OCI-LY1 (cell line): ENCODE data around the gene SSR2.
A peak's percentile ranks its signal among the peaks of the same experiment; 100 is the strongest.

ENCODE experiments used
- H2AFZ ChIP-seq: fragments of 200-600 bp; sonication (generic), shearing (Covaris generic); 2 replicates; pipeline ENCODE4 v1.6.0; 2014; ENCODE audit warnings: antibody characterized with exemption, mild to moderate bottlenecking, low read length
- H3F3A ChIP-seq: fragments of 200-600 bp; sonication (generic), shearing (Covaris generic); 2 replicates; pipeline ENCODE4 v1.6.0; 2014; ENCODE audit warnings: mild to moderate bottlenecking, antibody characterized with exemption, low read length, moderate library complexity; ENCODE audit not compliant: insufficient read depth
- H3K27ac ChIP-seq: fragments of 200-600 bp; sonication (generic); 2 replicates; pipeline ENCODE4 v1.5.1; 2014; ENCODE audit warnings: low read length, mixed run types, mild to moderate bottlenecking, low read depth; ENCODE audit not compliant: poor library complexity, severe bottlenecking
- H3K27me3 ChIP-seq: fragments of 200-600 bp; sonication (generic); 2 replicates; pipeline ENCODE4 v1.6.0; 2014; ENCODE audit warnings: antibody characterized with exemption, mild to moderate bottlenecking, low read length, moderate library complexity; ENCODE audit not compliant: insufficient read depth
- H3K36me3 ChIP-seq: fragments of 200-600 bp; sonication (generic); 2 replicates; pipeline ENCODE4 v1.6.1; 2014; ENCODE audit warnings: mild to moderate bottlenecking, antibody characterized with exemption, low read length, moderate library complexity, mixed read lengths; ENCODE audit not compliant: insufficient read depth
- H3K4me1 ChIP-seq: fragments of 200-600 bp; sonication (generic); 2 replicates; pipeline ENCODE4 v1.5.1; 2014; ENCODE audit warnings: mild to moderate bottlenecking, low read length, moderate library complexity; ENCODE audit not compliant: insufficient read depth, severe bottlenecking
- H3K4me2 ChIP-seq: fragments of 200-600 bp; sonication (generic), shearing (Covaris generic); 2 replicates; pipeline ENCODE4 v1.6.1; 2014; ENCODE audit warnings: low read length
- H3K4me3 ChIP-seq: fragments of 200-600 bp; sonication (generic); 2 replicates; pipeline ENCODE4 v1.5.1; 2014; ENCODE audit warnings: low read length, low read depth, mild to moderate bottlenecking, mixed read lengths; ENCODE audit not compliant: poor library complexity, severe bottlenecking
- H3K79me2 ChIP-seq: fragments of 200-600 bp; shearing (Covaris generic); 2 replicates; pipeline ENCODE4 v1.6.1; 2016; ENCODE audit warnings: mixed run types, low read length, mixed read lengths; ENCODE audit not compliant: insufficient read depth
- H3K9ac ChIP-seq: fragments of 200-600 bp; sonication (generic), shearing (Covaris generic); 2 replicates; pipeline ENCODE4 v1.6.1; 2014; ENCODE audit warnings: mild to moderate bottlenecking, low read length, mixed read lengths
- H3K9me2 ChIP-seq: fragments of 200-600 bp; sonication (generic), shearing (Covaris generic); 2 replicates; pipeline ENCODE4 v1.6.1; 2014; ENCODE audit warnings: low read depth, mild to moderate bottlenecking, low read length, mixed read lengths
- H3K9me3 ChIP-seq: fragments of 200-600 bp; shearing (Covaris generic); 2 replicates; pipeline ENCODE4 v1.6.1; 2014; ENCODE audit warnings: low read length, mixed read lengths
- H4K20me1 ChIP-seq: fragments of 200-600 bp; sonication (generic), shearing (Covaris generic); 2 replicates; pipeline ENCODE4 v1.6.0; 2016; ENCODE audit warnings: mild to moderate bottlenecking, low read length; ENCODE audit not compliant: insufficient read depth
- CTCF ChIP-seq: fragments of 200-600 bp; sonication (generic), shearing (Covaris generic); IDR thresholded peaks from 2 replicates; pipeline ENCODE4 v1.5.1; 2017; ENCODE audit warnings: mild to moderate bottlenecking, antibody characterized with exemption, low read length, moderate library complexity, mixed read lengths
- EZH2 ChIP-seq: fragments of 200-600 bp; sonication (generic), shearing (Covaris generic); IDR thresholded peaks from 2 replicates; pipeline ENCODE4 v1.8.0; 2017; ENCODE audit warnings: borderline replicate concordance, mixed run types, mild to moderate bottlenecking, antibody characterized with exemption, low read length, moderate library complexity, mixed read lengths

Gene SSR2

GRCh38 chr1:156064615-156065014 is 43.9 kb upstream of the SSR2 start:
- Histone ChIP-seq H2AFZ (no peak overlapping the region), H3K27ac (no peak overlapping the region), H3K9ac (no peak overlapping the region; the same call in 1 of the 2 replicates), H3K9me2 (no peaks in the 10 kb centered on the region), H4K20me1 (no peaks in the 10 kb centered on the region), H3K4me1 (peaks cover 13% of the 10 kb centered on the region), H3K36me3 (no peaks in the 10 kb centered on the region), H3K4me2 (no peak overlapping the region), H3K27me3 (no peaks in the 10 kb centered on the region), H3F3A (no peaks in the 10 kb centered on the region), H3K9me3 (no peaks in the 10 kb centered on the region), H3K79me2 (no peaks in the 10 kb centered on the region), H3K4me3 (no peak overlapping the region)
- TF ChIP-seq EZH2 (no peak), CTCF (no peak)

- Histone ChIP-seq H3F3A (no peaks in the 10 kb centered on the region), H4K20me1 (no peaks in the 10 kb centered on the region), H3K27me3 (no peaks in the 10 kb centered on the region), H3K27ac (no peak overlapping the region), H3K9me3 (no peaks in the 10 kb centered on the region), H3K4me3 (no peak overlapping the region), H3K79me2 (no peaks in the 10 kb centered on the region), H3K9me2 (no peaks in the 10 kb centered on the region), H3K9ac (no peak overlapping the region), H2AFZ (no peak overlapping the region), H3K36me3 (no peaks in the 10 kb centered on the region), H3K4me2 (no peak overlapping the region), H3K4me1 (peaks cover 13% of the 10 kb centered on the region)
- TF ChIP-seq CTCF (no peak), EZH2 (no peak)
These were observed 43.2 kb upstream of the SSR2 start for GRCh38 chr1:156063997-156064285.

GRCh38 chr1:156062189-156062588 is 41.4 kb upstream of the SSR2 start:
- no peak overlapping the region; the same call in 1 of the 2 replicates for H3K9ac ChIP-seq
- H3K79me2 ChIP-seq: no peaks in the 10 kb centered on the region

More at GRCh38 chr1:156062189-156062588, 41.4 kb upstream of the SSR2 start:
- no peaks in the 10 kb centered on the region for H3F3A ChIP-seq
- H2AFZ ChIP-seq: no peak overlapping the region
- peak overlapping the region; percentile 61 for H3K4me3 ChIP-seq
- no peak for TF ChIP-seq EZH2
- TF ChIP-seq CTCF: no peak
- H3K9me3 ChIP-seq: no peaks in the 10 kb centered on the region
- H3K36me3 ChIP-seq: 0 out of 2 replicates have a peak, but pooled peaks cover 6% of the 10 kb centered on the region
- H3K4me2 ChIP-seq: peak overlapping the region; percentile 70; the same call in 1 of the 2 replicates
- H3K27ac ChIP-seq: no peak overlapping the region
- no peaks in the 10 kb centered on the region for H3K27me3 ChIP-seq
- no peaks in the 10 kb centered on the region for H4K20me1 ChIP-seq
- peaks cover 13% of the 10 kb centered on the region for H3K4me1 ChIP-seq
- H3K9me2 ChIP-seq: no peaks in the 10 kb centered on the region
